Tibial nerve (tissue), 4 donors: ENCODE data around the gene NTPCR. TPM values are rescaled to one million over a fixed set of nuclear protein-coding genes. Genes with fewer than 3 reads are reported as not detected.

Experiments used
- DNase-seq, 2 donors: peaks; one replicate each; pipeline ENCODE4 v3.0.0-alpha.2; 2019; ENCODE audit warnings: low spot score in 2 of 2
- H3K27ac ChIP-seq, 4 donors: fragments of 200-600 bp; sonication (generic) in 3 of 4; one replicate each; pipeline ENCODE4 v1.5.1; 2017 to 2019; ENCODE audit warnings: mild to moderate bottlenecking in 1 of 4
- H3K27me3 ChIP-seq, 2 donors: fragments of 200-600 bp; sonication (generic) in 1 of 2; one replicate each; pipeline versions ENCODE4 v1.5.1 to v1.6.0; 2017 to 2019
- H3K36me3 ChIP-seq, 3 donors: fragments of 200-600 bp; sonication (generic); one replicate each; pipeline ENCODE4 v1.5.1; 2018 to 2019
- H3K4me1 ChIP-seq, 4 donors: fragments of 200-600 bp; sonication (generic) in 3 of 4; one replicate each; pipeline ENCODE4 v1.5.1; 2017 to 2019
- H3K4me3 ChIP-seq, 4 donors: fragments of 200-600 bp; sonication (generic) in 3 of 4; one replicate each; pipeline ENCODE4 v1.5.1; 2017 to 2019; ENCODE audit warnings: mild to moderate bottlenecking in 1 of 4, moderate library complexity in 1 of 4
- H3K9me3 ChIP-seq, 4 donors: fragments of 200-600 bp; sonication (generic) in 3 of 4; one replicate each; pipeline ENCODE4 v1.5.1; 2017 to 2019
- EP300 ChIP-seq, 2 donors: sonication (generic); formaldehyde crosslinking; IDR thresholded peaks; one replicate each; pipeline ENCODE4 v1.6.1; 2017; ENCODE audit warnings: antibody characterized with exemption in 2 of 2, mild to moderate bottlenecking in 1 of 2
- POLR2A ChIP-seq, 2 donors: fragments of 450-650 bp; IDR thresholded peaks; one replicate each; pipeline ENCODE4 v1.6.1; 2017; ENCODE audit warnings: antibody characterized with exemption in 2 of 2, mild to moderate bottlenecking in 2 of 2, moderate library complexity in 2 of 2
- WGBS, 2 donors: methylation state at CpG; one replicate each; pipeline ENCODE4 v1.1.5; 2018; 5-methylcytosine and 5-hydroxymethylcytosine counted together
- total RNA-seq, 4 donors: library from RNA; depleted of rRNA; stranded (reverse); fragments of >200 nt; gene quantifications; one replicate each; pipeline ENCODE4 v1.1.0, GENCODE V29; 2016
- TF ChIP-seq, protein P1 (sequence below), 5 experiments: fragments of 200-600 bp in 3 of 5; fragments of 450-650 bp in 2 of 5; sonication (generic) in 3 of 5; IDR thresholded peaks; one replicate each; pipeline ENCODE4 v1.5.1; 2016 to 2019; ENCODE audit warnings: antibody characterized with exemption in 5 of 5, mild to moderate bottlenecking in 3 of 5, moderate library complexity in 2 of 5

NTPCR gene
- total RNA-seq, 4 donors from 2014 or later, result 16.5 to 20.0 (median 18.6) TPM

- peaks cover 0 to 15% (median 0%) of the 10 kb centered on the region in 4 donors for H3K4me1 ChIP-seq
- no peak overlapping the region for H3K4me3 ChIP-seq
- peaks cover 0 to 11% (median 0%) of the 10 kb centered on the region in 3 donors for H3K36me3 ChIP-seq
- DNase-seq, result no peak
- H3K27ac ChIP-seq, result peak overlapping the region in 1 of 4 donors; percentile 52
- 80% methylated on average over 23 to 25 of the region's 25 CpGs for WGBS, 2 donors
- no peaks in the 10 kb centered on the region for H3K27me3 ChIP-seq
- TF ChIP-seq POLR2A (IDR thresholded peaks at IDR 0.05), result no peak
- TF ChIP-seq, protein P1, sequence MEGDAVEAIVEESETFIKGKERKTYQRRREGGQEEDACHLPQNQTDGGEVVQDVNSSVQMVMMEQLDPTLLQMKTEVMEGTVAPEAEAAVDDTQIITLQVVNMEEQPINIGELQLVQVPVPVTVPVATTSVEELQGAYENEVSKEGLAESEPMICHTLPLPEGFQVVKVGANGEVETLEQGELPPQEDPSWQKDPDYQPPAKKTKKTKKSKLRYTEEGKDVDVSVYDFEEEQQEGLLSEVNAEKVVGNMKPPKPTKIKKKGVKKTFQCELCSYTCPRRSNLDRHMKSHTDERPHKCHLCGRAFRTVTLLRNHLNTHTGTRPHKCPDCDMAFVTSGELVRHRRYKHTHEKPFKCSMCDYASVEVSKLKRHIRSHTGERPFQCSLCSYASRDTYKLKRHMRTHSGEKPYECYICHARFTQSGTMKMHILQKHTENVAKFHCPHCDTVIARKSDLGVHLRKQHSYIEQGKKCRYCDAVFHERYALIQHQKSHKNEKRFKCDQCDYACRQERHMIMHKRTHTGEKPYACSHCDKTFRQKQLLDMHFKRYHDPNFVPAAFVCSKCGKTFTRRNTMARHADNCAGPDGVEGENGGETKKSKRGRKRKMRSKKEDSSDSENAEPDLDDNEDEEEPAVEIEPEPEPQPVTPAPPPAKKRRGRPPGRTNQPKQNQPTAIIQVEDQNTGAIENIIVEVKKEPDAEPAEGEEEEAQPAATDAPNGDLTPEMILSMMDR (IDR thresholded peaks at IDR 0.05), result no peak
- no peak for TF ChIP-seq EP300 (IDR thresholded peaks at IDR 0.05)
- no peaks in the 10 kb centered on the region for H3K9me3 ChIP-seq
These were observed 33.6 kb downstream of the NTPCR start for GRCh38 chr1:232983817-232984567.

- Histone ChIP-seq H3K9me3 (no peaks in the 10 kb centered on the region), H3K27me3 (no peaks in the 10 kb centered on the region), H3K4me1 (peaks cover 0 to 15% (median 0%) of the 10 kb centered on the region in 4 donors), H3K36me3 (peaks cover 0 to 2% (median 0%) of the 10 kb centered on the region in 3 donors), H3K27ac (peak overlapping the region in 3 of 4 donors; percentile 7 to 64 (median 32)), H3K4me3 (no peak overlapping the region)
- DNase-seq, result no peak
- WGBS, 2 donors, result 59 to 64% methylated on average over 9 to 10 of the region's 10 CpGs
- TF ChIP-seq POLR2A (IDR thresholded peaks at IDR 0.05) (no peak), EP300 (IDR thresholded peaks at IDR 0.05) (peak in 1 of 2 donors; percentile 20)
These were observed 34.4 kb downstream of the NTPCR start for GRCh38 chr1:232984577-232985425.

DNA sequence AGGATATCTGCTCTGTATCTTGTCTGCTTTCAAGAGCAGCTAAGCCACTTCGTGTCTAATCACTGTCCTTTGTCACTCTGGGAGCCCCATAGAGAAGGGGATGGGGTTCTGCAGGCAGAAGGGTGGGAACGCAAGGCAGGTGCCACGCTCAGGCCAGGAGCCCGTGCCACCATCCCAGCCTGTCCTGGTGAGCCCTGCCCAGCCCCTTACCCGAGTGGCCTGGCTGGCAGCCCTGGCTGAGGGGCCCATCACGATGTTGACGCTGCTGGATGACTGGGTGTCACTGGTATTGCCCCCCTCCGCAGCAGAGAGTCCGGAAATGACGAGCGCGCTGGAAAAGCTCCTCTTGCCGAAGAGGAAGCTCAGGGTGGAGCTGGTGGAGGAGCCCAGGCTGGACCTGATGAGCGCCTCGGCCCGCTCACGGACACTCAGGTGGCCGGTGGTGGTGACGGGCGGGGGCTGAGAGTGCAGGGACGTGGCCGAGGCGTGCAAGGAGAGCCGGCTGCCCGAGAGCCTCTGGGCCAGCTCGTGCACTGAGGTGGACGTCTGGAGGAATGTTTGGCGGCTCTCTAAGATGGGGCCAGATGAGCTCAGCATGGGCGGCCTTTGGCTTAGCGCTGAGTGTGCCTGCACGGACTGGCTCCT is 35.6 kb downstream of the NTPCR start:
- no peaks in the 10 kb centered on the region for H3K27me3 ChIP-seq

DNA sequence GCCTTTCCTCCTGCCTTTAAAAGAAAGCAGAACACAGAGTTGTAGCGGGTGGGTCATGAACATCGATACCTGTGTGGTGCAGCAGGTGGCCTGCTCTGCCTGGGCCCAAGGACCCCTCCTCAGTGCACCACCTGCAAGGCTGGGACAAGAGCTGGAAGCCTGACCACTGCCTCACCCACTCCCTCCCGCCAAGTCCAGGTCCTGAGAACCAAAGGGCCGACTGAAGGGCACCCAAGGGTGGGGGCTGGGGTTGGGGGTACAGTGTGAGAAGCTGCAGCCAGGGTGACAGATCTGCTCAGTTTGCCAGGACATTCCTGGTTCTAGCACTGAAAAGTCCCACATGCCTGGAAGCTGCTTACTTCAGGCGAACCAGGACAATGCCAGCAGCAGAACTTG is 36.1 kb downstream of the NTPCR start:
- TF ChIP-seq, protein P1 (IDR thresholded peaks at IDR 0.05), result no peak
- TF ChIP-seq POLR2A (IDR thresholded peaks at IDR 0.05), result no peak

More for the DNA sequence above, 35.6 kb downstream of the NTPCR start:
- H3K9me3 ChIP-seq, result no peaks in the 10 kb centered on the region
- no peak overlapping the region for H3K27ac ChIP-seq
- no peak for DNase-seq
- peaks cover 0 to 15% (median 0%) of the 10 kb centered on the region in 4 donors for H3K4me1 ChIP-seq
- 90 to 92% methylated on average over 31 of the region's 31 CpGs for WGBS, 2 donors
- H3K4me3 ChIP-seq, result no peak overlapping the region
- no peak for TF ChIP-seq POLR2A (IDR thresholded peaks at IDR 0.05)
- TF ChIP-seq, protein P1 (IDR thresholded peaks at IDR 0.05), result no peak
- no peak for TF ChIP-seq EP300 (IDR thresholded peaks at IDR 0.05)
- no peaks in the 10 kb centered on the region for H3K36me3 ChIP-seq

DNA sequence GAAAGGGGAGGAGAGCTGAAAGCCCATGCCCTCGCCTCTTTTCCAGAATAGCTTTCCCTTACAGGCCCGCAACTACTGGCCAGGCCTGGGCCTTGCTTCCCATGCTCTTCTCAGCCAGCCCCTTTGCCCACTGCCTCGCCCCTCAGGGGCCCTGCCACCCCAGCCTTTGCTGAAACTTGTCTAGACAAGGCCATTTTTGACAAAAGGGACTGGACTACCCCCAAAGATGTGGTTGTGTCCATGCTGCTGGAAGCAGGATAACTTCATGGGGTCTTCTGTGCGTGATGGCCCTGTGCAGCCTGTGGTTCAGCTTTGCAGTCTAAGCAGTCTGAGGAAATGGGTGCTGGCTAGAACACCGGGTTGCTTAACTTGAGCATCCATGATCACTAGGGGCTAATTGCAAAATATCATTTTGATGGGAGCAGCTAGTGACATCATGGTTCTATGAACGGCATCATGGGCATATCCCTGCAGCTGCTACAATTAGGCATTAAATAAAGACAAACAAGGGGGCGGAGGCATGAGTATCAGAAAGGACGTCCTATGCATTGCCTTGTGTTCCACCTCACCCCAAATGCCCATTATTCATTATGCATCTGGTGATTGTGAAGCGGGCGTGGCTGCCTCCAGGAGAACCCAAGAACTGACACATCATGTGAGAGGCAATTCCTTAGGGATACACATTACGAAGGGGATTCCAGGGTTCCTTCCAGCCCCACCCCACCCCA is 36.8 kb downstream of the NTPCR start:
- no peak for DNase-seq
- WGBS, 2 donors, result 93 to 97% methylated on average over 11 of the region's 11 CpGs
- peaks cover 0 to 15% (median 0%) of the 10 kb centered on the region in 4 donors for H3K4me1 ChIP-seq

More for the DNA sequence above, 36.1 kb downstream of the NTPCR start:
- no peak for DNase-seq
- peaks cover 0 to 15% (median 0%) of the 10 kb centered on the region in 4 donors for H3K4me1 ChIP-seq
- no peaks in the 10 kb centered on the region for H3K9me3 ChIP-seq
- H3K27ac ChIP-seq, result no peak overlapping the region
- H3K36me3 ChIP-seq, result no peaks in the 10 kb centered on the region
- 92 to 100% methylated on average over 5 of the region's 5 CpGs for WGBS, 2 donors
- H3K4me3 ChIP-seq, result no peak overlapping the region
- no peaks in the 10 kb centered on the region for H3K27me3 ChIP-seq

More for the DNA sequence above, 36.8 kb downstream of the NTPCR start:
- no peak for TF ChIP-seq EP300 (IDR thresholded peaks at IDR 0.05)
- TF ChIP-seq, protein P1 (IDR thresholded peaks at IDR 0.05), result no peak
- no peak for TF ChIP-seq POLR2A (IDR thresholded peaks at IDR 0.05)
- H3K36me3 ChIP-seq, result no peaks in the 10 kb centered on the region
- H3K9me3 ChIP-seq, result no peaks in the 10 kb centered on the region
- no peak overlapping the region for H3K4me3 ChIP-seq
- H3K27ac ChIP-seq, result no peak overlapping the region
- H3K27me3 ChIP-seq, result no peaks in the 10 kb centered on the region
